ENCODE measurements around the gene MCF2L2. TPM values are rescaled to one million over a fixed set of nuclear protein-coding genes. Genes with fewer than 3 reads are reported as not detected.
A peak's percentile ranks its signal among the peaks of the same experiment; 100 is the strongest.
"Not testable (repeated sequence)": the region's sequence is repeated elsewhere in the genome, so short reads cannot be mapped to it uniquely, and the experiment has no call there.

Gene MCF2L2, protein sequence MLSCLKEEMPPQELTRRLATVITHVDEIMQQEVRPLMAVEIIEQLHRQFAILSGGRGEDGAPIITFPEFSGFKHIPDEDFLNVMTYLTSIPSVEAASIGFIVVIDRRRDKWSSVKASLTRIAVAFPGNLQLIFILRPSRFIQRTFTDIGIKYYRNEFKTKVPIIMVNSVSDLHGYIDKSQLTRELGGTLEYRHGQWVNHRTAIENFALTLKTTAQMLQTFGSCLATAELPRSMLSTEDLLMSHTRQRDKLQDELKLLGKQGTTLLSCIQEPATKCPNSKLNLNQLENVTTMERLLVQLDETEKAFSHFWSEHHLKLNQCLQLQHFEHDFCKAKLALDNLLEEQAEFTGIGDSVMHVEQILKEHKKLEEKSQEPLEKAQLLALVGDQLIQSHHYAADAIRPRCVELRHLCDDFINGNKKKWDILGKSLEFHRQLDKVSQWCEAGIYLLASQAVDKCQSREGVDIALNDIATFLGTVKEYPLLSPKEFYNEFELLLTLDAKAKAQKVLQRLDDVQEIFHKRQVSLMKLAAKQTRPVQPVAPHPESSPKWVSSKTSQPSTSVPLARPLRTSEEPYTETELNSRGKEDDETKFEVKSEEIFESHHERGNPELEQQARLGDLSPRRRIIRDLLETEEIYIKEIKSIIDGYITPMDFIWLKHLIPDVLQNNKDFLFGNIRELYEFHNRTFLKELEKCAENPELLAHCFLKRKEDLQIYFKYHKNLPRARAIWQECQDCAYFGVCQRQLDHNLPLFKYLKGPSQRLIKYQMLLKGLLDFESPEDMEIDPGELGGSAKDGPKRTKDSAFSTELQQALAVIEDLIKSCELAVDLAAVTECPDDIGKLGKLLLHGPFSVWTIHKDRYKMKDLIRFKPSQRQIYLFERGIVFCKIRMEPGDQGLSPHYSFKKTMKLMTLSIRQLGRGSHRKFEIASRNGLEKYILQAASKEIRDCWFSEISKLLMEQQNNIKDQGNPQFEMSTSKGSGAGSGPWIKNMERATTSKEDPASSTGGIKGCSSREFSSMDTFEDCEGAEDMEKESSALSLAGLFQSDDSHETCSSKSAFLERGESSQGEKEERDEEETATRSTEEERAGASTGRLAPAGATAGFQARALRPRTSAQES
- total RNA-seq = 10 to 100 TPM; 13.3 to 37.7 (median 20.8) TPM
- polyA plus RNA-seq = 1 to 10 TPM in 1 of 3 donors, under 1 TPM in 2; 0.46 to 1.8 (median 0.61) TPM
- long read RNA-seq, donor 1 = 0 reads
- long read RNA-seq, donor 2 = 0 reads

GRCh38 chr3:183428447-183429211 lies at the start of gene MCF2L2:
TSS of gene MCF2L2 (minus strand) at chr3:183428619. CDS start at chr3:183427977, 642 bp downstream.
- TF ChIP-seq POLR2AphosphoS5 (IDR thresholded peaks at IDR 0.05) (peak in 1 of 3 donors; percentile 69), CTCF (IDR thresholded peaks at IDR 0.05 in 8 of 11, conservative IDR thresholded peaks at IDR 0.05 in 3 of 11) (no peak)
- DNase-seq = peak; percentile 88

DNA sequence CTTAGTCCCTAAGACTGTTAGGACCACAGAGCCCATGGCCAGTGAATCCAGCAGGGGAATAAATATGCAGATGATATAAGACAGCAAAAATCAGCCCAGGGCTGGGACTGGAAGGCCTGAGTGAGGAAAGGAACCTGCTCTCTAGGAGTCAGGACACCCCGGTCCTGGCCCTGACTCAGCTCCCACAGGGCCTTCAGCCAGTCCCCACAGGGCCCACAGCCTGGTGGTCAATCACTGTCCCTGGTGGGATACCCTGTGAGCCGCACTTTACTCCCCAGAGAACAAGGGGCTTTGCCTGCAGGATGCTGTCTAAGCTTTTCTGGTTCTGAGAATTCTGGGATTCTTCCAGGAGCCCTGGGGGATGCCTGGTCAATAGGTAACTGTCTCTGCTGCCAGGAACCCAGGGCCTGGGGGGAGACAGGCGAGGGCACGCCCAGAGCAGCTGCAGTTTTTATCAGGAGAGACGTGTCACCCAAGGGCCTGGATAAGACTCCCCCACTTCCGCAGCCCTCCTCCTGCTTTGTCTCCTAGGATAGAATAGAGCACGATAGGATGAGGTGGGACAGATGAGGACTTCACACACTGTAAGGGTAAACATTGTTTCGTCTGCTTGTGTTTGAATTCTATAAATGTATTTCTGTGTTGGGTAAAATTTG lies 49.5 kb upstream of the MCF2L2 start:
- H3K4me3 ChIP-seq = no peak overlapping the region
- intact Hi-C loops (cut with DNase I; ENCODE audit: low total_unique reads) = no loop called here
- H3K27ac ChIP-seq = no peak overlapping the region
- 77 to 93% (median 87%) methylated on average over 6 to 8 of the region's 8 CpGs for WGBS, 5 donors
- peaks cover 0 to under 1% (median 0%) of the 10 kb centered on the region in 6 donors for H3K4me1 ChIP-seq
- H3K27me3 ChIP-seq (replicated peaks in 1 of 7) = peaks cover 0 to 6% (median 0%) of the 10 kb centered on the region in 7 donors
- DNase-seq = no peak
- no peak for TF ChIP-seq POLR2A (IDR thresholded peaks at IDR 0.05)
- no peak for TF ChIP-seq POLR2AphosphoS5 (IDR thresholded peaks at IDR 0.05)
- no peak for TF ChIP-seq CTCF (IDR thresholded peaks at IDR 0.05 in 8 of 11, conservative IDR thresholded peaks at IDR 0.05 in 3 of 11)
- H3K36me3 ChIP-seq = no peaks in the 10 kb centered on the region
- H3K9me3 ChIP-seq = no peaks in the 10 kb centered on the region

More at GRCh38 chr3:183428447-183429211, at the start of gene MCF2L2:
- Histone ChIP-seq H3K27me3 (replicated peaks in 1 of 7) (peaks cover 0 to 40% (median 9%) of the 10 kb centered on the region in 7 donors), H3K36me3 (no peaks in the 10 kb centered on the region), H3K27ac (peak within 1 kb of the TSS; percentile 19 to 81 (median 75)), H3K9me3 (no peaks in the 10 kb centered on the region), H3K4me3 (peak within 1 kb of the TSS; percentile 65 to 91 (median 83)), H3K4me1 (peaks cover 5 to 42% (median 29%) of the 10 kb centered on the region in 6 donors)
- intact Hi-C loops (cut with DNase I; ENCODE audit: low total_unique reads) = no loop called here
- 1 to 2% (median 1%) methylated on average over 49 to 68 of the region's 68 CpGs for WGBS, 5 donors

DNA sequence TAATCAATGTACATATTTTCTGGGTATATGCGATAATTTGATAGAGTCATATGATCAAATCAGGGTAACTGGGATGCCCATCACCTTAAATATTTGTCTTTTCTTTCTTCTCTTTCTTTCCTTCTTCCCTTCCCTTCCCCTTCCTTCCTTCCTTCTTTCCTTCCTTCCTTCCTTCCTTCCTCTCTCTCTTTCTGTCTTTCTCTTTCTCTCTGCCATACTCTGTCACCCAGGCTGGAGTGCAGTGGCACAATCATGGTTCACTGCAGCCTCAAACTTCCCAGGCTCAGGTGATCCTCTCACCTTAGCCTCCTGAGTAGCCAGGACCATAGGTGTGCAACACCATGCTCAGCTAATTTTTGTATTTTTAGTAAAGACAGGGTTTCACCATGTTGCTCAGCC lies 47.3 kb upstream of the MCF2L2 start:
- H3K4me1 ChIP-seq; DNase-seq; intact Hi-C loops (cut with DNase I; ENCODE audit: low total_unique reads); H3K4me3 ChIP-seq; H3K27ac ChIP-seq; H3K36me3 ChIP-seq; H3K9me3 ChIP-seq; H3K27me3 ChIP-seq (replicated peaks in 1 of 7): not testable (repeated sequence)
- 93 to 98% (median 97%) methylated on average over 1 of the region's 1 CpG for WGBS, 5 donors

Measured in spleen (tissue), 13 donors.